ENCODE data around the gene MICAL1. TPM values are rescaled to one million over a fixed set of nuclear protein-coding genes. Genes with fewer than 3 reads are reported as not detected.
"Not testable (repeated sequence)": the region's sequence is repeated elsewhere in the genome, so short reads cannot be mapped to it uniquely, and the experiment has no call there.

The MICAL1 gene
- polyA plus RNA-seq, 3 donors = 23.2 to 32.8 (median 29.2) TPM

- DNase-seq (ENCODE audit: extremely low read depth in 1 of 11, low read depth in 9 of 11, low spot score in 4 of 11) = no peak
Observed at GRCh38 chr6:109478841-109479624, 23.5 kb upstream of the MICAL1 start.

DNA sequence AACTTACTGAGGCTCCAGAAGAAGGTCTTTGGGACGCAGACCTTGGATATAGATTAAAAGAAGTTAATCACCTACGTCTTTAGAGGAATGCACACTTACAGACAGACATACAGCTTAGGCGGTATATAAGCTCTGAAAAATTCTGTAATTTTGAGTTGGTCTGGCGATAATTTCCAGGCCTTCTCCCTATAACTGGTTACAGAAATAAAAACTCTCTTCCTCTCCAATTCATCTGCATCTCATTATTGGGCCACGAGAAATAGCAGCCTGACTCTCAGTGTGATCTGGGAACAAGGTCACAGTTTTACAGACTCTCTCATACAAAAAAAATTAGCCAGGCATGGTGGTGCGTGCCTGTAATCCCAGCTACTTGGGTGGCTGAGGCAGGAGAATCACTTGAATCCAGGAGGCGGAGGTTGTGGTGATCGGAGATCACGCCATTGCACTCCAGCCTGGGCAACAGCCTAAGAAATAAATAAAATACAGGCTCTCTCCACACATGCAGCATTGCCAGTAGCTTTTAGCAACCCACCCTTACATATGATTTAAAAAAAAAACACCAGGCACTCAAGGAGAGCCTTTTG is 22.7 kb upstream of the MICAL1 start:
- no peak for DNase-seq (ENCODE audit: extremely low read depth in 1 of 11, low read depth in 9 of 11, low spot score in 4 of 11)

DNA sequence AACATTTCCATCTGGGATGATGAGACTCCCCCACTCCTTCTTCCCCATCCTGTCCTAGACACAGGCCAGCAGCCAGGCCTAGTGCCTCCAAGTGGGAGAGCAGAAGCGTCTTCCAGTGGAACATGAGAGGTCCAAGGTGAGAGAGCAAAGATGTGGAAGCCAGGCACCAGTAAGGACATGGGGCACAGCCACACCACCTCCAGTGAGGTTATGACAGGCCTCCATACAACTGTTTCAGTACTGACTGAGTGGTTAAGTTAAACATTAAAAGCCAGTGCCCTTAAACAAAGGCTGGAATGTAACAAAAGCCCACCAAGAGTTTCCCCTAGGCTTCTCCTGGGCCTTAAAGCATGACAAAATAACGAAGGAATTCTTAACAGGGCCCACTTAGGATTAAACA is 22.2 kb upstream of the MICAL1 start:
- no peak for DNase-seq (ENCODE audit: extremely low read depth in 1 of 11, low read depth in 9 of 11, low spot score in 4 of 11)

GRCh38 chr6:109477184-109477583 is 21.6 kb upstream of the MICAL1 start:
- DNase-seq (ENCODE audit: extremely low read depth in 1 of 11, low read depth in 9 of 11, low spot score in 4 of 11) = no peak

DNA sequence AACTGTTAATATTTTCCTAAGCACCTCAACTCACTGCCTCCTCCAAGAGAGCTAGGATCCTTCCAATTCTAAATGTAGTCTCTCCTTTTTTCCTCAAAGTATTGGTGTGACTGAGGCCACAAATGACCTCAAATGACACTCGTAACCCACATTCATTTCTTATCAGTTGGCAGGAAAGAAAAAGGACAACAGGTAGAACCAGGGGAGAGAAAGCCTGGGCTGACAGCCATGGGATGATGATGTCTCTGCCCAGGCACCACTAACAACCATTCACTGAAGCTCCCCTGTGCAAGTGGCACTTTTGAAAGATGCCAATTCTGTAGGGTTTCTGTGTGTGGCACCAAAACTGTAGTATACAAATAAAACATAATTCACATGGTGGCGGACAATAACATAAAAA is 20.1 kb upstream of the MICAL1 start:
- DNase-seq (ENCODE audit: extremely low read depth in 1 of 11, low read depth in 9 of 11, low spot score in 4 of 11) = no peak

GRCh38 chr6:109474995-109475394 is 19.4 kb upstream of the MICAL1 start:
- no peak for DNase-seq (ENCODE audit: extremely low read depth in 1 of 11, low read depth in 9 of 11, low spot score in 4 of 11)

DNA sequence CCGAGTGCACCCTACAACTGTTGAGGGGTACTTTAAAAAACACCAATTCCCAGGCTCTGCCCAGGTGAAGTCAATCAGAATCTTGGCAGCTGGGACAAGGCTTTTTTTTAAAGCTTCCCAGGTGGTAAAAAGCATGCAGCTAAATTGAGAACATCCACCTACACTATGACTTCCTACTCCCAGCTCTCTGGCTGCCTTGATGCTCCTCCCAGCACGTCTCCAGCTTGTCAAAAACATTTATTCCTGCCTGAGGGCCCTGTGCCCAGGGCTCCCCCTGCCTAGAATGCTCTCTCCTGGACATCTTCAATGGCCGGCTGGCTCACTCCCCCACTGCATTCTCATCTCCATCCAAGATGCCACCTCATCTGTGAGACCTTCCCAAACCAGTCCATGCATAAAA is 17.5 kb upstream of the MICAL1 start:
- DNase-seq (ENCODE audit: extremely low read depth in 1 of 11, low read depth in 9 of 11, low spot score in 4 of 11) = no peak

- no peak for DNase-seq (ENCODE audit: extremely low read depth in 1 of 11, low read depth in 9 of 11, low spot score in 4 of 11)
Observed at GRCh38 chr6:109472132-109472995, 16.8 kb upstream of the MICAL1 start.

DNA sequence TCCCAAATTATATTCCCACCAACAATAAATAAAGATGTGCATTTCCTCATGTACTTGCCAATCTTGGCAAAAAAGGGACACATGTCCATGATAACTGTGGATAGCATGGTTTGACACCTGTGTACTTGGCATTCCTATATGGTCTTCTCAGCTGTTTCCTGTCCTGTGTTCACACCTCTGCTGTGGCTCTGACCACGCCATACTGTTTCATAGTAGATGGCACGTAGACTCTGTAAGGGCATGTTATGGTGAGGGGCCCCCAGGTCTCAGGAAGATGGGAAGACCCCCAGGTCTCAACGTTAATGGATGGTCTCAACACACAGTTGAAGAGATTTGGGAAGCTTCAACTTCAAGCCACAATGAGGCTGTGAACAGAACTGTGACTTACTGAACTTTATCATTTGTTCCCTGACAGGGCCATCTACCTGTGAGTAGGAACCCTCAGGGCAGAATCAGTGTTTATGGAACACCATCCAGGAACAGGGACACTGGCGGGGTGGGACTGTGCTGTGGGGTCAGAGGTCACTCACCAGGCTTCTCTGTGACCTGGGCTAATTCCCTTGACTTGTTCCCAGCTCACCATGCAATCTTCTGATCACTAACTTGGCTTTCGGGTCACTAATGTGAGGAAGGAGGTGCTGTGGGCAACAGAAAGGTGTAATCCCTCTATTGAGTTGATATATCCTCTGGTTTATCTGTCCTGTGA is 15.7 kb upstream of the MICAL1 start:
- no peak for DNase-seq (ENCODE audit: extremely low read depth in 1 of 11, low read depth in 9 of 11, low spot score in 4 of 11)

GRCh38 chr6:109469591-109470189 is 14.1 kb upstream of the MICAL1 start:
- DNase-seq (ENCODE audit: extremely low read depth in 1 of 11, low read depth in 9 of 11, low spot score in 4 of 11) = no peak

DNA sequence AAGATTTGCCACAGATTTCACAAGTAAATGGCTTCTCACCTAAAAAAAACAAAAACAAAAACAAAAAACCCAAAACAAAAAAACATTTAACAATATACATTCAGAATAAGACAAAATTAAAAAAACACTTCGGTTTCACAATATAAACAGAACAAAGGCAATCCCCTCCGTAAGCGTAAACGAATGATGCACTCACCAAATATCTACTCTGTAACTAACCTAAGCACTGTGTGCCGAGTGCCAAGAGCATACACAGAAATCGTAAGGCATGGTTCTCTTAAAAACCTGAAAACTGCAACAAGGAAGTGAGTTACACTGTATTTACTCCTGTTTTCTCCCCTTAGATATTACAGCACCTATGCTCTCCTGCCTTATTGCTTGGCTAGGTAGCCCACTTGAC is 12.1 kb upstream of the MICAL1 start:
- DNase-seq (ENCODE audit: extremely low read depth in 1 of 11, low read depth in 9 of 11, low spot score in 4 of 11) = no peak

DNA sequence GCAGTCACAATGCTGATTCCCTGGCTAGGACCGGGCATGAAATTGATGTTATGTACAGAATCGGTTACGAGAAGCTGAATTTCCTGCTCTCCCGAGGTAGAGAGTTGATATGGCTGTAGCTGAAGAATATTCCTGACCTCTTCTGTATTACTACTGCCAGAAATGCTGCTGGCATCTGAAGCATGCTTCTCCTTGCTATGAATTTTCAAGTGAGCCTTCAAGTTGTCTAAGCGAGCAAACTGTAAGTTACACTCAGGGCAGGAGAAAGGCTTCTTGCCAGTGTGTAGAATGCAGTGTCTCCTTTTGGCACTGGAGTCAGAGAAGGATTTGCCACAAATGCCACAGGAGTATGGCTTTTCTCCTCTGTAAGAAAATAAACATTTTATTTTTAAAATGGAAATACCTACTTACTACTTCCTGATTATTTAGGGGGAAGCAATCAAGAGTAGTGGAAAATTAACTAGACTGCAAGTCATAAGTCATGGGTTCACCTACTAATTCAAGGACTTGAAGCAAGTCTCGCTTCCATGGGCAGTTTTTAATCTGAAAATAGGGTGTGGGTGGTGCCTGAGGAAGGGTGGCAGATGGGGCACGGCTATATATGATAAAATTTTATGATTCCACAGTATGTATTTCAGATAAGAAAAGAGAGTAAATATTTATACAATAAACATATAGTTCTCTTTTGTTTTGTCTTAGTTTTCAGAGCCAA is 10.8 kb upstream of the MICAL1 start:
- no peak for DNase-seq (ENCODE audit: extremely low read depth in 1 of 11, low read depth in 9 of 11, low spot score in 4 of 11)

- no peak for DNase-seq (ENCODE audit: extremely low read depth in 1 of 11, low read depth in 9 of 11, low spot score in 4 of 11)
Observed at GRCh38 chr6:109465772-109466171, 10.2 kb upstream of the MICAL1 start.

GRCh38 chr6:109461733-109462526 is 6.4 kb upstream of the MICAL1 start:
- DNase-seq (ENCODE audit: extremely low read depth in 1 of 11, low read depth in 9 of 11, low spot score in 4 of 11) = no peak

DNA sequence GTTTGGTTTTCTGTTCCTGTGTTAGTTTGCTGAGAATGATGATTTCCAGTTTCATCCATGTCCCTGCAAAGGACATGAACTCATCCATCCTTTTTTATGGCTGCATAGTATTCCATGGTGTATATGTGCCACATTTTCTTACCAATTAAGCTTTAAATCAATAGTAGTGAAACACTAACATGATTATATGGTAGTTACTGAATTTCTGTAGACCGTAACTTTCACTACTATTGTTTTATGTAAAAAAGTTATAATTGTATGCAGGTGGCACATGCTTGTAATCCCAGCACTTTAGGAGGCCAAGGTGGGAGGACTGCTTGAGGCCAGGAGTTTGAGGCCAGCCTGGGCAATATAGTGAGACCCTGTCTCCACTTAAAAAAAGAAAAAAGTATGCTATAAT is 5.6 kb upstream of the MICAL1 start:
- not testable (repeated sequence) for DNase-seq (ENCODE audit: extremely low read depth in 1 of 11, low read depth in 9 of 11, low spot score in 4 of 11)

DNA sequence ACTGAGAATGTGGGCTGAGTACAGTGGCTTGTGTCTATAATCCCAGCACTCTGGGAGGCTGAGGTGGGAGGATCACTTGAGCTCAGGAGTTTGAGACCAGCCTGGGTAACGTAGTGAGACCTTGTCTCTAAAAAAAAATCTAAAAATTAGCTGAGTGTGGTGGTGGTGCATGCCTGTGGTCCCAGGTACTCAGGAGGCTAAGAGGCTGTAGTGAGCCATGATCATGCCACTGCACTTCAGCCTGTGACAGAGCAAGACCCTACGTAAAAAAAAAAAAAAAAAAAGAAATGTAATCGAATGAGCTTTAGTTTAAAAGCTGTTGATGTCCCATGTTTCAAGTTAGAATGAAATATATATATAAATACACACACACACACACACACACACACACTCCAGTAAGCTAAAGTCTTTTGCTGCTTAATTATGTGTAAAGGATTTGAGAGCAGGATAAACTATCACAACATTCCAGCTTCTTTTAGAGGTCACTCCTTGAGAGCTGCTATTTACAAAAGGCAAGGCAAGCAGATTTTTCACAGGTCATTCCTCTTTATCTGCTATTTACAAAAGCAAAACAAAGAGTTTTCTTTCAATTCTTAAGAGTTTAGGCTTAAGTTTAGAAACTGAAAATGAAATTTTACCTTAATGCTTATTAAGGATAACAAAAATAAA is 4.7 kb upstream of the MICAL1 start:
- DNase-seq (ENCODE audit: extremely low read depth in 1 of 11, low read depth in 9 of 11, low spot score in 4 of 11) = no peak
